ENCODE measurements around the gene TNFRSF9.

GRCh38 chr1:7928247-7928646, 12.4 kb downstream of the TNFRSF9 start:
- TF ChIP-seq CTCF (IDR thresholded peaks at IDR 0.05) (no peak), POLR2A (IDR thresholded peaks at IDR 0.05) (no peak)
